OCI-LY7 (cell line): ENCODE measurements around the gene ANKFN1.

ENCODE experiments used
- CTCF ChIP-seq: fragments of 200-600 bp; sonication (generic); conservative IDR thresholded peaks from 2 replicates; pipeline ENCODE4 v1.5.1; 2014; ENCODE audit warnings: mild to moderate bottlenecking, antibody characterized with exemption, low read length, moderate library complexity, mixed read lengths
- EZH2phosphoT487 ChIP-seq: fragments of 200-600 bp; sonication (generic); IDR thresholded peaks from 2 replicates; pipeline ENCODE4 v1.6.1; 2018; ENCODE audit warnings: low read depth, borderline replicate concordance, mild to moderate bottlenecking, mixed run types, antibody characterized with exemption, low read length, moderate library complexity, mixed read lengths

GRCh38 chr17:56347639-56348038 is 194.4 kb downstream of the ANKFN1 start:
- no peak for TF ChIP-seq EZH2phosphoT487
- TF ChIP-seq CTCF: no peak
